DMS 273 treated with DMSO at 0.1 percent for 48 hours (cell line): Measurements from ENCODE around the gene SMIM1.

ENCODE experiments used
- DNase-seq: peaks from one replicate; lab custom pipeline; 2025; lab: John Stamatoyannopoulos, UW

The SMIM1 gene

GRCh38 chr1:3821908-3822307, 49.4 kb downstream of the SMIM1 start:
- no peak for DNase-seq

- no peak for DNase-seq
These were observed 49.9 kb downstream of the SMIM1 start for GRCh38 chr1:3822421-3822820.

- DNase-seq: no peak
These were observed 52.1 kb downstream of the SMIM1 start for GRCh38 chr1:3824650-3825049.

- no peak for DNase-seq
These were observed 52.8 kb downstream of the SMIM1 start for GRCh38 chr1:3825356-3825755.
